HG03064 (cell line): ENCODE data around the gene RBM10.

Source experiments
- ATAC-seq: cut with Tn5 transposase; IDR thresholded peaks from one replicate; pipeline ENCODE4 v1.9.1; 2021; ENCODE audit warnings: low read depth; ENCODE audit not compliant: unreplicated experiment

The RBM10 gene

GRCh38 chrX:47232197-47232802, 87.3 kb downstream of the RBM10 start:
- ATAC-seq, result no peak

- ATAC-seq, result no peak
These were observed 87.8 kb downstream of the RBM10 start, which contains the start of gene USP11 for GRCh38 chrX:47232803-47233332. Gene USP11, plus strand, starts transcription at chrX:47233009. Its CDS starts 35 bp downstream, at chrX:47233044.

DNA sequence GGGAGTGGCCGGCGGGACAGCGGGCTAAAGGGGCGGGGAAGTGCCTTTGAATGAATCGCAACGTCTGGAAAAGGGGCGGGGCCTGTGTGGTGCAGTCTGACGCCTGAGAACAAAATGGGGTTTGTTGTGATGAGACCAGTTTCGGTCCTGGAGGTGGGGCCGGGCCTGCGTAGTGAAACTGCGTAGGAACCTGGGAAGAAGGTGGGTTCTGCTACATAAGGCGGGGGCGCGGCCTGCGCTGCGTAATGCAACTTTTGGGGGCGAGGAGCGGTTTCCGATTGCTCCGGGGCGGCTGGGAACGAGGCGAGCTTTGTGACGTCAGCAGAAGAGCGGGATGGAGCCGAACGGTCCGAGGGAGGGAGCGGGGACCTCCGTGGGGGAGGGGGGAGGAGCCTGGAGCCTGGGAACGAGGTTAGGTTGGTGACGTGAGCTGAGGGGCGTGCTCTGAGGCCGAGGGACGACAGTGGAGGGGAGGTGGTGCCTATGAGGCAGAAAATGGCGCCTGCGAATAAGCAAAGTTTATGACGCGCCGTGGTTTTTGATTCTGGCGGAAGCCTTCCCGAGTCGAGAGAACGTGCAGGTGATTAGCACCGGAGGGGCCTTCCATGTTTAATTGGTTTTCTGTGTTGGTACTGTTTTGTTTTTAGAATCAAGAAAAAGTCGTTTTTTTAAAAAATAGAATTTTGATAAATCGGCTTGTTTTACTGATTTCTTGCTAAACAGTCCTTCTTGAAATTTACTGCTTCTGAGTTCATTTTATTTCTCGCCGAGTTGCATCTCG, 88.5 kb downstream of the RBM10 start:
- peak; percentile 74 for ATAC-seq

DNA sequence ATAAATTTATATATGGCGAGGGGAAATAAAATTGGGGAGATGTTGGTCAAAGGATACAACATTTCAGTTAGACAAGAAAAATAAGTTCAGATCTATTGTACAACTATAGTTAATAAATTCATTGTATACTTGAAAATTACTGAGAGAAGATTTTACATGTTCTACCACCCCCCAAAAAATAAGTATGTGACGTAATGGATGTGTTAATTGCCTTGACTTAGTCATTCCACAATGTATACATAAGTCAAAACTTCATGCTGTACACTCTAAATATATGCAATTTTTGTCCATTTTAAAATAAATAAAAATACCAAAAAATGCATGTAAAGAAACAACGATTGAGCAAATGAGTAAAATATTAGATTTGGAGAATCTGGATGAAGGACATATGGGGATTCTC, 89.6 kb downstream of the RBM10 start:
- ATAC-seq, result no peak

- no peak for ATAC-seq
These were observed 90.7 kb downstream of the RBM10 start for GRCh38 chrX:47235691-47236103.
